Breast epithelium (tissue), 4 donors: ENCODE measurements around the gene SRPRB. TPM values are rescaled to one million over a fixed set of nuclear protein-coding genes. Genes with fewer than 3 reads are reported as not detected.

Experiments
- DNase-seq, 2 donors: peaks; one replicate each; pipeline ENCODE4 v3.0.0-alpha.2; 2019; ENCODE audit warnings: low spot score in 2 of 2
- H3K27ac ChIP-seq, 2 donors: fragments of 200-600 bp; sonication (generic) in 1 of 2; one replicate each; pipeline ENCODE4 v1.5.1; 2016 to 2019; ENCODE audit warnings: mild to moderate bottlenecking in 1 of 2
- H3K27me3 ChIP-seq, 2 donors: fragments of 200-600 bp; sonication (generic) in 1 of 2; one replicate each; pipeline versions ENCODE4 v1.5.1 to v1.6.0; 2017 to 2019; ENCODE audit warnings: control low read depth in 1 of 2, mild to moderate bottlenecking in 1 of 2
- H3K36me3 ChIP-seq: fragments of 200-600 bp; one replicate; pipeline ENCODE4 v1.5.1; 2019
- H3K4me1 ChIP-seq, 2 donors: fragments of 200-600 bp; sonication (generic); one replicate each; pipeline ENCODE4 v1.5.1; 2016 to 2019; ENCODE audit warnings: control low read depth in 1 of 2
- H3K4me3 ChIP-seq, 3 donors: fragments of 200-600 bp; sonication (generic); 1 replicate in 2 of 3; 2 replicates in 1 of 3; pipeline ENCODE4 v1.5.1; 2016 to 2019; ENCODE audit warnings: mild to moderate bottlenecking in 3 of 3, moderate library complexity in 2 of 3
- H3K9me3 ChIP-seq, 2 donors: fragments of 200-600 bp; sonication (generic) in 1 of 2; one replicate each; pipeline ENCODE4 v1.5.1; 2016 to 2019; ENCODE audit warnings: control low read depth in 1 of 2
- CTCF ChIP-seq, 3 donors: fragments of 450-650 bp; IDR thresholded peaks; one replicate each; pipeline ENCODE4 v1.5.1; 2016 to 2017; ENCODE audit warnings: antibody characterized with exemption in 3 of 3, mild to moderate bottlenecking in 3 of 3, moderate library complexity in 3 of 3
- POLR2A ChIP-seq: fragments of 450-650 bp; IDR thresholded peaks from one replicate; pipeline ENCODE4 v1.6.1; 2016; ENCODE audit warnings: antibody characterized with exemption, mild to moderate bottlenecking, moderate library complexity
- POLR2AphosphoS5 ChIP-seq, 3 donors: sonication (generic); formaldehyde crosslinking; IDR thresholded peaks; one replicate each; pipeline ENCODE4 v1.6.1; 2017; ENCODE audit warnings: antibody characterized with exemption in 3 of 3
- intact Hi-C: fragments of 100-400 bp; cut with DNase I; formaldehyde crosslinking; loops from one replicate; pipeline ENCODE4 v1.15.1; 2023; ENCODE audit warnings: low total_unique reads
- total RNA-seq, 3 donors: library from RNA; depleted of rRNA; stranded (reverse); fragments of >200 nt; gene quantifications; one replicate each; pipeline ENCODE4 v1.1.0, GENCODE V29; 2016

Gene SRPRB
- total RNA-seq, 3 donors from 2014 or later, result 17.1 to 35.1 (median 28.4) TPM

GRCh38 chr3:133762539-133762938 is 43.1 kb upstream of the SRPRB start:
- Histone ChIP-seq H3K36me3 (no peaks in the 10 kb centered on the region), H3K4me1 (no peaks in the 10 kb centered on the region), H3K27ac (no peak overlapping the region), H3K9me3 (no peaks in the 10 kb centered on the region), H3K4me3 (no peak overlapping the region), H3K27me3 (no peaks in the 10 kb centered on the region)
- no peak for DNase-seq
- intact Hi-C loops, result no loop called here
- no peak for TF ChIP-seq POLR2A
- TF ChIP-seq CTCF (IDR thresholded peaks at IDR 0.05), result no peak
- TF ChIP-seq POLR2AphosphoS5 (IDR thresholded peaks at IDR 0.05), result no peak

GRCh38 chr3:133763797-133764683 is 41.6 kb upstream of the SRPRB start:
- no peaks in the 10 kb centered on the region for H3K9me3 ChIP-seq
- intact Hi-C loops, result no loop called here
- H3K27ac ChIP-seq, result no peak overlapping the region
- no peaks in the 10 kb centered on the region for H3K27me3 ChIP-seq
- H3K36me3 ChIP-seq, result no peaks in the 10 kb centered on the region
- H3K4me1 ChIP-seq, result no peaks in the 10 kb centered on the region
- H3K4me3 ChIP-seq, result no peak overlapping the region
- no peak for DNase-seq
- no peak for TF ChIP-seq POLR2A
- TF ChIP-seq CTCF (IDR thresholded peaks at IDR 0.05), result no peak
- no peak for TF ChIP-seq POLR2AphosphoS5 (IDR thresholded peaks at IDR 0.05)

GRCh38 chr3:133765256-133765655 is 40.4 kb upstream of the SRPRB start:
- no peak overlapping the region for H3K27ac ChIP-seq
- no peaks in the 10 kb centered on the region for H3K27me3 ChIP-seq
- no peaks in the 10 kb centered on the region for H3K4me1 ChIP-seq
- TF ChIP-seq CTCF (IDR thresholded peaks at IDR 0.05), result no peak
- TF ChIP-seq POLR2AphosphoS5 (IDR thresholded peaks at IDR 0.05), result no peak
- TF ChIP-seq POLR2A, result no peak
- intact Hi-C loops, result no loop called here
- H3K36me3 ChIP-seq, result no peaks in the 10 kb centered on the region
- H3K9me3 ChIP-seq, result no peaks in the 10 kb centered on the region
- no peak for DNase-seq
- no peak overlapping the region for H3K4me3 ChIP-seq

- no peak overlapping the region for H3K4me3 ChIP-seq
- no peaks in the 10 kb centered on the region for H3K9me3 ChIP-seq
- H3K27me3 ChIP-seq, result no peaks in the 10 kb centered on the region
- H3K27ac ChIP-seq, result no peak overlapping the region
- H3K4me1 ChIP-seq, result no peaks in the 10 kb centered on the region
- intact Hi-C loops, result no loop called here
- no peak for DNase-seq
- H3K36me3 ChIP-seq, result no peaks in the 10 kb centered on the region
- TF ChIP-seq POLR2AphosphoS5 (IDR thresholded peaks at IDR 0.05) (no peak), POLR2A (no peak), CTCF (IDR thresholded peaks at IDR 0.05) (no peak)
These were observed 38.0 kb upstream of the SRPRB start for GRCh38 chr3:133767607-133768006.

- H3K4me1 ChIP-seq, result no peaks in the 10 kb centered on the region
- intact Hi-C loops, result no loop called here
- no peaks in the 10 kb centered on the region for H3K9me3 ChIP-seq
- H3K36me3 ChIP-seq, result no peaks in the 10 kb centered on the region
- H3K27ac ChIP-seq, result no peak overlapping the region
- no peak for DNase-seq
- TF ChIP-seq POLR2A (no peak), CTCF (IDR thresholded peaks at IDR 0.05) (no peak), POLR2AphosphoS5 (IDR thresholded peaks at IDR 0.05) (no peak)
- no peak overlapping the region for H3K4me3 ChIP-seq
- no peaks in the 10 kb centered on the region for H3K27me3 ChIP-seq
These were observed 36.1 kb upstream of the SRPRB start for GRCh38 chr3:133769536-133769935.
